Activated T-cell treated with anti-CD3 and anti-CD28 coated beads, Interleukin-2, amount 50 U/mL, for 24 hours (primary cell): ENCODE data around the gene NUP205.
A peak's percentile ranks its signal among the peaks of the same experiment; 100 is the strongest.
"Not testable (repeated sequence)": the region's sequence is repeated elsewhere in the genome, so short reads cannot be mapped to it uniquely, and the experiment has no call there.

ENCODE experiments used
- DNase-seq: peaks from one replicate; pipeline ENCODE4 v3.0.0-alpha.2; 2020
- H3K27ac Mint-ChIP-seq: 2 replicates; pipeline ENCODE4 v1.8.0; 2020; ENCODE audit warnings: mild to moderate bottlenecking, mixed read lengths
- H3K27me3 Mint-ChIP-seq: 2 replicates; pipeline ENCODE4 v1.8.0; 2020; ENCODE audit warnings: mixed read lengths
- H3K36me3 Mint-ChIP-seq: 2 replicates; pipeline ENCODE4 v1.8.0; 2020; ENCODE audit warnings: low read depth, mixed read lengths
- H3K4me1 Mint-ChIP-seq: 2 replicates; pipeline ENCODE4 v1.8.0; 2020; ENCODE audit warnings: low read depth, mixed read lengths
- H3K4me3 Mint-ChIP-seq: 2 replicates; pipeline ENCODE4 v1.8.0; 2020; ENCODE audit warnings: mild to moderate bottlenecking, moderate library complexity, mixed read lengths
- H3K9me3 Mint-ChIP-seq: 2 replicates; pipeline ENCODE4 v1.8.0; 2020; ENCODE audit warnings: mixed read lengths

The NUP205 gene

DNA sequence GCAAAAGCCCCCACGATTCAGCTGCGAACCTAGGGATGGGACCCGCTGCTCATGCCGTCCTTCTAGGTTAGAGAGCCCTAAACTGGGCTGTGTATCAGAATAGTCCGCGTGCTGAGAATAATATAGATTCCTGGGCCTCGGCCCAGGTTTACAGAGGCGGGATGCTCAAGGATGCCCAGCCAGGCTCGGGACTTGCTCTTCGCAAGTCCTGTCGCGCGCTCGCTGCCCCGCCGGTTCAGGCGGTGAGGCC lies 104.3 kb downstream of the NUP205 start:
- peak overlapping the region; percentile 99 for H3K27ac Mint-ChIP-seq
- H3K4me1 Mint-ChIP-seq, result peaks cover 44% of the 10 kb centered on the region
- no peak for DNase-seq
- H3K27me3 Mint-ChIP-seq, result no peaks in the 10 kb centered on the region
- peaks cover 23% of the 10 kb centered on the region for H3K36me3 Mint-ChIP-seq
- H3K9me3 Mint-ChIP-seq, result no peaks in the 10 kb centered on the region
- H3K4me3 Mint-ChIP-seq, result peak overlapping the region; percentile 98

GRCh38 chr7:135662373-135663114 lies 104.8 kb downstream of the NUP205 start, which contains the start of gene STMP1:
Gene STMP1, plus strand, starts transcription at chr7:135662514.
- H3K4me3 Mint-ChIP-seq, result peak within 1 kb of the TSS; percentile 98
- H3K4me1 Mint-ChIP-seq, result peaks cover 45% of the 10 kb centered on the region
- H3K27me3 Mint-ChIP-seq, result no peaks in the 10 kb centered on the region
- H3K27ac Mint-ChIP-seq, result peak within 1 kb of the TSS; percentile 99
- peak; percentile 99 for DNase-seq
- H3K36me3 Mint-ChIP-seq, result peaks cover 24% of the 10 kb centered on the region
- no peaks in the 10 kb centered on the region for H3K9me3 Mint-ChIP-seq

DNA sequence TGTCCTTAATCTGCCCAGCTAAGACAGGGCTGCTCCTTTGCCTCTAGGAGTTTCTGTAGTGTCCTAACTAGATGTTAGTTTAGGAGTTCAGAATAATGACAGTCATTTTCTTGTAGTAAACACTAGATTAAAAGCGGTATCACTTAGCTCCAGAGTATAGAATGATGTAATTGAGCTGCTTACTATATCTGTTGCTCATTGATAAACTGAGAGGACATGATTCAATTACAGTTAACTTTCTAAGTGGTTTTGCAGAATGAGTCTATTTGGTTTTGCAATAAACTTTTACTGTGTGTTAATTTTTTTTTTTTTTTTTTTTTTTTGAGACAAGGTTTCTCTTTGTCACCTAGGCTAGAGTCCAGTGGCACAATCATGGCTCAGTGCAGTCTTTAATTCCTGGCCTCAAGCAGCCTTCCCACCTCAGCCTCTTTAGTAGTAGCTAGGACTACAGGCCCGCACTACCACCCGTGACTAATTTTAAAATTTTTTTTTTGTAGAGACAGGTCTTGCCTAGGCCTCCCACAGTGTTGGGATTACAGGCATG lies 106.4 kb downstream of the NUP205 start:
- peaks cover 40% of the 10 kb centered on the region for H3K36me3 Mint-ChIP-seq
- no peaks in the 10 kb centered on the region for H3K27me3 Mint-ChIP-seq
- H3K27ac Mint-ChIP-seq, result peak overlapping the region; percentile 99
- DNase-seq, result no peak
- peak overlapping the region; percentile 98 for H3K4me3 Mint-ChIP-seq
- peaks cover 3% of the 10 kb centered on the region for H3K9me3 Mint-ChIP-seq
- peaks cover 58% of the 10 kb centered on the region for H3K4me1 Mint-ChIP-seq

DNA sequence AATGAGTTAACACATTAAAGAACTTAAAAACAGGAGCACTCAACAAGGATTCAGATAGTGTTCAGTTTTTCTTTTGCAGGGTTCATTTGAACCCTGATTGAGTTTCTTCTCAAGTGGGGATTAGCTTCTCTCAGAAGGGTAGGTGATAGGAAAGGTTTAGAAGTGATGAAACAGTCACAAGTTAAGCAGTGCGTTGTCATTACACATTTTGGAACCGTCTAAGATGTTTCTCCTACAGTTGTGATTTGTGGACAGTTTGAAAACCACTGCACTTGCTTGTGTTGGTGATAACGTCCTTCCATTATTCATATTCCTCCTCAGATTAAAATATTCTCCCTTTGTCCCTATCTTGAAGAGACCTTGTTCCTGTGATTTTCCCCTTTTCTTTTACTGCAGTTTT lies 107.3 kb downstream of the NUP205 start:
- Mint-ChIP-seq H3K9me3 (peaks cover 3% of the 10 kb centered on the region), H3K4me1 (peaks cover 65% of the 10 kb centered on the region), H3K36me3 (peaks cover 44% of the 10 kb centered on the region), H3K27ac (peak overlapping the region; percentile 33), H3K27me3 (no peaks in the 10 kb centered on the region), H3K4me3 (peak overlapping the region; percentile 48)
- no peak for DNase-seq

DNA sequence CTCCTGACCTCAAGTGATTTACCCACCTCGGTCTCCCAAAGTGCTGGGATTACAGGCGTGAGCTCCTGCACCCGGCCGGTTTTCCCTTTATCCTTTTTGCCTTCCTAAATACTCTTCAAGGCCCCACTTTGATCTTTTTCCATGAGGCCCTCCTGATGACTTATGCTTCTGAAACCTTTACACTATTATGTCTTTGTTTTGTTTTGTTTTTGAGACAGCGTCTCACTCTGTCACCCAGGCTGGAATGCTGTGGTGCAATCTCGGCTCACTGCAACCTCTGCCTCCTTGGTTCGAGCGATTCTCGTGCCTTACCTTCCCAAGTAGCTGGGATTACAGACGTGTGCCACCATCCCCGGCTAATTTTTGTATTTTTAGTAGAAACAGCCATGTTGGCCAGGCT lies 108.4 kb downstream of the NUP205 start:
- peaks cover 3% of the 10 kb centered on the region for H3K9me3 Mint-ChIP-seq
- peaks cover 44% of the 10 kb centered on the region for H3K36me3 Mint-ChIP-seq
- peaks cover 72% of the 10 kb centered on the region for H3K4me1 Mint-ChIP-seq
- H3K27me3 Mint-ChIP-seq, result no peaks in the 10 kb centered on the region
- no peak overlapping the region for H3K4me3 Mint-ChIP-seq
- DNase-seq, result no peak
- no peak overlapping the region for H3K27ac Mint-ChIP-seq

DNA sequence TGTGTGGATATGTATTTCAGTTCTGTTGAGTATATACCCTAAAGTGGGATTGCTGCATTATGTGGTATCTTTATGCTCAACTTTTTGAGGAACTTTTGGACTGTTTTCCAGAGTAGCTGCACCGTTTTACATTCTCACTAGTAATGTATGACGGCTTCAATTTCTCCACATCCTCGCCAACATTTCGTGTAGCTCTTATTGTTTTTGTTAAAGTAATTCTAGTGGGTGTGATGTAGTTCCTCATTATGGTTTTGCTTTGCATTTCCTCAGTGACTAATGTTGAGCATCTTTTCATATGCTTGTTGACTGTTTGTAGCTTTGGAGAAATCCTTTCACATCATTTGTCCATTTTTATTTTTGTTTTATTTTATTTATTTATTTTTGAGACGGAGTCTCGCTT lies 109.1 kb downstream of the NUP205 start:
- H3K4me3 Mint-ChIP-seq, result no peak overlapping the region
- H3K4me1 Mint-ChIP-seq, result peaks cover 71% of the 10 kb centered on the region
- no peak for DNase-seq
- H3K36me3 Mint-ChIP-seq, result peaks cover 44% of the 10 kb centered on the region
- H3K27ac Mint-ChIP-seq, result no peak overlapping the region
- peaks cover 3% of the 10 kb centered on the region for H3K9me3 Mint-ChIP-seq
- H3K27me3 Mint-ChIP-seq, result no peaks in the 10 kb centered on the region

DNA sequence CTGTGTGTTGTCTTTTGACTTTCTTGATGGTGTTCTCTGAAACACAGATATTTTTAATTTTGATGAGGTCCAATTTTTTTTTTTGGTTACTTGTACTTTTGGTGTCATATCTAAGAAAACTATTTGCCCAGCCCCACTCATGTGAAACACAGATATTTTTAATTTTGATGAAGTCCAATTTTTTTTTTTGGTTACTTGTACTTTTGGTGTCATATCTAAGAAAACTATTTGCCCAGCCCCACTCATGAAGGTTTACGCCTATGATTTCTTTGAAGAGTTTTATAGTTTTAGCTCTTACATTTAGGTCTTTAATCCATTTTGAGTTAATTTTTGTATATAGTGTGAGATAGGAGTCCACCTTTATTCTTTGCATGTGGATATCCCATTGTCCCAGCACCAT lies 109.9 kb downstream of the NUP205 start:
- Mint-ChIP-seq H3K36me3 (peaks cover 40% of the 10 kb centered on the region), H3K4me1 (peaks cover 71% of the 10 kb centered on the region)
- DNase-seq, H3K27me3 Mint-ChIP-seq, H3K9me3 Mint-ChIP-seq, H3K4me3 Mint-ChIP-seq, H3K27ac Mint-ChIP-seq: not testable (repeated sequence)

DNA sequence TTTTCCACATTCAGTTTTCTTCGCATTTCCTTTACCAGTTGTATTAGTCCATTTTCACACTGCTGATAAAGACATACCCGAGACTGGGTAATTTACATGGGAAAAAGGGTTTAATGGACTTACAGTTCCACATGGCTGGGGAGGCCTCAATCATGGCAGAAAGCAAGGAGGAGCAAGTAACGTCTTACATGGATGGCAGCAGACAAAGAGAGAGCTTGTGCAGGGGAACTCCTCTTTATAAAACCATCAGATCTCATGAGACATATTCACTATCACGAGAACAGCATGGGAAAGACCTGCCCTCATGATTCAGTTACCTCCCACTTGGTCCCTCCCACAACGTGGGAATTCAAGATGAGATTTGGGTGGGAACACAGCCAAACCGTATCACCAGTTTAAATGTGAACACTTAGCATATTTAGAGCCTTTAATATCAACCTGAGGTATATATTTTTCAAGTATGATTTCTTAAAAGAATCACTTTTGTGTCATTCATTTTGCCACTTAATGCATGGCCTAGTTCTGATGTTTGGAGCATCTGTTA lies 111.2 kb downstream of the NUP205 start:
- H3K36me3 Mint-ChIP-seq, result peaks cover 46% of the 10 kb centered on the region
- H3K4me1 Mint-ChIP-seq, result peaks cover 67% of the 10 kb centered on the region
- not testable (repeated sequence) for H3K27ac Mint-ChIP-seq, H3K4me3 Mint-ChIP-seq, H3K9me3 Mint-ChIP-seq, H3K27me3 Mint-ChIP-seq, DNase-seq

DNA sequence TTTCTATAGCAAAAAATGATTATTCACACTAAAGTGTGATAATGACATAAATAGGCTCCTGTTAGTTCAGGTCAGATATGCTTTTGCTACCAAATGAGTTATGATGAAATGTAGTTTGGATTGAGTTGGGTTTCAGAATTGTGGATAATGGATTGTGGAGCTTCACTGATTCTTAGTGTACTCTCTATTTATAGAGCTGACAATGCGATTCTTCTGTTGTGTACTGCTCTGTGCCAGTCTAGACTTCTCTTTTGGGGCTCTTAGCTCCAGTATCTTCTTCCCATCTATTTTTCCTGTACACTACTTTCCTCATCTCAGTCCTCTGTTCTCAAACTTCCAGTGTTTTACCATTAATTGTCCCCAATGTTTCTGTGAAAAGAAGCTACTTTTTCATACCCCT lies 112.1 kb downstream of the NUP205 start:
- no peak for DNase-seq
- H3K9me3 Mint-ChIP-seq, result peaks cover 3% of the 10 kb centered on the region
- H3K36me3 Mint-ChIP-seq, result peaks cover 51% of the 10 kb centered on the region
- H3K4me3 Mint-ChIP-seq, result no peak overlapping the region
- peaks cover 59% of the 10 kb centered on the region for H3K4me1 Mint-ChIP-seq
- H3K27ac Mint-ChIP-seq, result no peak overlapping the region
- no peaks in the 10 kb centered on the region for H3K27me3 Mint-ChIP-seq

DNA sequence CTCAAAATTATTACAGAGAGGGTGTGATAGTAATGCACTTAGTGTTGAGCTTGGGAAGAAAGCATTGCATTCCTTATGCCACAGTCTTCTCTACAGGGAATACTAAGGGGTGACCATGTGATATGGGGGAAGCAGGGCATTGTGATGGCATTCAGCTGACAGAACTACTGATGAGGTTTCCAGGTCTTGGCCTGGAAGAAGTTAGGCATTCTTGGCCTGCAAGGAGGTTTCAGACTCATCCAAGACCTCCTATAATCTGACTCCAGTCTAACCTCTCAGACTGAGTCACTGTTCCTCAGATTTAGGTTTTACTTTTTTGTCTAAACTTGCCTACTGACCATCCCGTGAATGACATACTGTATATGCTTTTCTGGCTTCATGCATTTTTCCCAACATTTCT lies 112.5 kb downstream of the NUP205 start:
- no peaks in the 10 kb centered on the region for H3K27me3 Mint-ChIP-seq
- H3K9me3 Mint-ChIP-seq, result peaks cover 3% of the 10 kb centered on the region
- H3K36me3 Mint-ChIP-seq, result peaks cover 55% of the 10 kb centered on the region
- H3K4me1 Mint-ChIP-seq, result peaks cover 55% of the 10 kb centered on the region
- no peak overlapping the region for H3K27ac Mint-ChIP-seq
- H3K4me3 Mint-ChIP-seq, result no peak overlapping the region
- no peak for DNase-seq

DNA sequence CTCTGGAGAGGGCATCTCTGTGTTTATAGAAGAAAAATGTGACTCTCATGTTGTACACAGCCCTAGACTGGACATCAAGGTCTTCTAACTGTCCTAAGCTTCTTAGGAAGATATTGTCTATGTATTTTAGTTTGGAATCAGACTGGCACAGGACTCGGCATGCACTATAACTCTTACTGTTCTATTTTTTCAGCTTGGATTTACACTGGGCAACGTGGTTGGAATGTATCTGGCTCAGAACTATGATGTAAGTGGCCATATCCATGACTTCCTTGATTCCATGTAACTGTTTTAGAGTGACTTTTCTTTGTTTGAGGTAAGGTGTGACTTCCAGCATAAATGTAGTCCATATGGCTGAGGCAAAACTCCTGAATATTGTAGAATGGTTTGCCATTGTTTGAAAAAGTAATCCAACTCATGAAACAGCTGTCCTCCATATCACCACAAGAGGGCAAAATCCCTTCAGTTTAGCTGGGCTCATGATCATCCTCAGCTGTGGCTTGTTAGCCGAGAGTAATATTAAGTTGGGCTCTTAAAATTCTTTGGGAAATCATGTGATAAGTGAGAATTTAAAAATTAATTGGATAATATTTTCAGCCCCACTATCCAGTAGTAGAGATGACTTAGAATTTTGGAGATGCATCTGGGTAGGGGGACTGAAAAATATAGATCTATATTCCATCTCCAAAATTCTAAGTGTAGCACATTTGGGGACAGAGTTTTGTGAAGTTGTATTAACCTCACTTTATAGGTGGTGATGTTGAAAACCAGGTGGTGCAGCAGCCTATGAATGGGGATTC lies 115.0 kb downstream of the NUP205 start:
- H3K27ac Mint-ChIP-seq, result no peak overlapping the region
- H3K4me3 Mint-ChIP-seq, result no peak overlapping the region
- H3K4me1 Mint-ChIP-seq, result peaks cover 37% of the 10 kb centered on the region
- H3K36me3 Mint-ChIP-seq, result peaks cover 65% of the 10 kb centered on the region
- peaks cover 3% of the 10 kb centered on the region for H3K9me3 Mint-ChIP-seq
- no peaks in the 10 kb centered on the region for H3K27me3 Mint-ChIP-seq
- no peak for DNase-seq

DNA sequence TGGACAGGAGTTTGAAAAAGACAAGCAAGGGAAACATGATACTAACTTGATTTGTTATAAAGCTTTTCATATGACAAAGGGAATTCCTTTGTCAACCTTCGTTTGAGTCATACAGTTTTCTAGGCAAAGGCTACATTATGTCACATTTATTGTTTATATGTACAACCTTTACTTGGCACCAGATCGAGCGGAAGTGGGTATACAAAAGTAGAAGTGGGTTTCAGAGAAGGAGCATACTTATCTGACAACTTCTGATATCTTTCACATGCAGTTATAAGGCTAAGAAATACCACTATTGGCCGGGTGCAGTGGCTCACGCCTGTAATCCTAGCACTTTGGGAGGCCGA lies 115.6 kb downstream of the NUP205 start:
- no peak for DNase-seq
- Mint-ChIP-seq H3K27ac (no peak overlapping the region), H3K4me1 (peaks cover 32% of the 10 kb centered on the region), H3K27me3 (no peaks in the 10 kb centered on the region), H3K9me3 (peaks cover 3% of the 10 kb centered on the region), H3K36me3 (peaks cover 65% of the 10 kb centered on the region), H3K4me3 (no peak overlapping the region)

DNA sequence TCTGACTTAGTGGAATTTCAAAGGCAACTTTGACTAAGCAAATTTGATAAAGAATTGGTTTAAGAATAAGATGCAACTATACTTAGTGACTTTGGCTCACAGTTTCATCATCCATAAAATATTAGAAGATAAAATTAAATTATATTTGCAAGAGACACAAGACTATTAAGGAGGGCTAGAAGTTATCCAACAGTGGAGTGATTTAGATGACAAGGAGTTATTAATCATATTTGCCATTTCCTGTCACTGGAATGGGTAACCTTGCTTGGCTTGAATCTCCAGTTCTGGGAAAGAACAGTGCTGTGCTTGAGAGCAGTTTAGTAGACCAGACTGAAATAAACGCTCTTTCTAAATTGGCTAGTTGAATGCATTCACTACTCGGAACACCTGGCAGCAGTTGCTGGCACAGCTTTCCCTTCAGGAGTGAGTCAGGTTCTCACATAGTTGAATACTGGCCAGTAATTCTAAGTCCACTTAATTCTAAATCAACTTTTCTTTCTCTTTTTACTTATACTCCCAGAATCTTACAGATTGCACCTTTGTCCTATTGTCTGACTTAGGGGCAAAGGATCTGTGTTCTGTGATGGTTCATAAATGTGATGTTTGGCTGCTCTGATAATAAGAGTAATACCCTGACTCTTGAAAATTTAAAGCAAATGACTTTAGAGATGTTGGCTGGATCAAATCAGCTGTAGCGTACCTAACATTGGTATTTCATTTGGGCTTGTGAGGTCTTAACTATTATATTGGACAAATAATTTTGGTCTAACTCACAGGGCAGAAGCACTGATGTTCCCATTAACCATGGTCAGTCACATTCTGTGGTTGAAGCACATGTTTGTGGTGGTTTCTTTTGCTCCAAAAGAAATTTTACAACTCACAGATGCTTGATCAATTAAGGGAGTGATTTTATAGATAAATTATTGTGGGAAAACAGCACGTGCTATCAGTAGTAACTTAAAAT lies 121.2 kb downstream of the NUP205 start:
- no peak for DNase-seq
- H3K27me3 Mint-ChIP-seq, result no peaks in the 10 kb centered on the region
- no peaks in the 10 kb centered on the region for H3K9me3 Mint-ChIP-seq
- H3K36me3 Mint-ChIP-seq, result peaks cover 58% of the 10 kb centered on the region
- no peak overlapping the region for H3K27ac Mint-ChIP-seq
- no peak overlapping the region for H3K4me3 Mint-ChIP-seq
- peaks cover 16% of the 10 kb centered on the region for H3K4me1 Mint-ChIP-seq

DNA sequence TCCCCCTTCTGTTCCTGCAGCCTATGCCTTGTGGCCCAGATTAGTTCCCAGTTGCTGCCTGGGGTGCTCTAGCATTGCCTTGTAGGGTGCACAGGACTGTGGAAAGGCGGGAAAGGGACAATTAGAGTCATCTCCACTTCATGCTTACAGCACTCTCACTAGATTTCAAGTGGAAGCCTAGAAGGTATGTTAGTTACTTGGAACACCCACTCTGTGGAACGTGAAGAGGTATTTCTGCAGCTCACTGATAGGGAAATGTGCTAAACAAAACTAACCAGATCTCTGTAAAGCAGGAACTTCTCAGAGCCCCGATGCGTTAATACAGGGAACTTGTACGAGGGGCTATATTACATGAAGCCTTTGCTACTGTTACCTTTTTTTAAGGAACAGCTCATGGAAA lies 124.0 kb downstream of the NUP205 start:
- H3K4me3 Mint-ChIP-seq, result no peak overlapping the region
- H3K27me3 Mint-ChIP-seq, result no peaks in the 10 kb centered on the region
- H3K36me3 Mint-ChIP-seq, result peaks cover 48% of the 10 kb centered on the region
- no peak overlapping the region for H3K27ac Mint-ChIP-seq
- DNase-seq, result no peak
- H3K9me3 Mint-ChIP-seq, result no peaks in the 10 kb centered on the region
- peaks cover 16% of the 10 kb centered on the region for H3K4me1 Mint-ChIP-seq
